GM21423 (cell line): ENCODE data around the gene FAM174B.
"Not testable (repeated sequence)": the region's sequence is repeated elsewhere in the genome, so short reads cannot be mapped to it uniquely, and the experiment has no call there.

Experiments used
- ATAC-seq: cut with Tn5 transposase; IDR thresholded peaks from one replicate; pipeline ENCODE4 v1.9.1; 2021; ENCODE audit warnings: mild to moderate bottlenecking, moderate library complexity; ENCODE audit not compliant: unreplicated experiment

FAM174B gene

GRCh38 chr15:92619145-92620101, 36.2 kb downstream of the FAM174B start:
- ATAC-seq: no peak

GRCh38 chr15:92617549-92618520, 37.7 kb downstream of the FAM174B start:
- no peak for ATAC-seq

GRCh38 chr15:92616621-92617548, 38.7 kb downstream of the FAM174B start:
- no peak for ATAC-seq

- ATAC-seq: no peak
Observed at GRCh38 chr15:92614791-92615785, 40.5 kb downstream of the FAM174B start.

- ATAC-seq: no peak
Observed at GRCh38 chr15:92614301-92614700, 41.3 kb downstream of the FAM174B start.

- ATAC-seq: no peak
Observed at GRCh38 chr15:92613841-92614240, 41.7 kb downstream of the FAM174B start.

- no peak for ATAC-seq
Observed at GRCh38 chr15:92612891-92613290, 42.7 kb downstream of the FAM174B start.

- ATAC-seq: no peak
Observed at GRCh38 chr15:92611995-92612745, 43.4 kb downstream of the FAM174B start.

- no peak for ATAC-seq
Observed at GRCh38 chr15:92611150-92611549, 44.4 kb downstream of the FAM174B start.

- no peak for ATAC-seq
Observed at GRCh38 chr15:92610101-92610520, 45.5 kb downstream of the FAM174B start.

- ATAC-seq: no peak
Observed at GRCh38 chr15:92608866-92609700, 46.5 kb downstream of the FAM174B start.

GRCh38 chr15:92606836-92607150, 48.8 kb downstream of the FAM174B start:
- not testable (repeated sequence) for ATAC-seq

- ATAC-seq: no peak
Observed at GRCh38 chr15:92606126-92606835, 49.3 kb downstream of the FAM174B start.

- no peak for ATAC-seq
Observed at GRCh38 chr15:92605225-92605944, 50.2 kb downstream of the FAM174B start.

- ATAC-seq: no peak
Observed at GRCh38 chr15:92603743-92604470, 51.7 kb downstream of the FAM174B start.

GRCh38 chr15:92603278-92603677, 52.3 kb downstream of the FAM174B start:
- ATAC-seq: no peak
